NCI-H1930 (cell line): ENCODE data around the gene PLD4.
A peak's percentile ranks its signal among the peaks of the same experiment; 100 is the strongest.

Experiments used
- DNase-seq, 2 experiments: peaks; one replicate each; lab custom pipeline; 2025; lab: John Stamatoyannopoulos, UW

PLD4 gene

GRCh38 chr14:104974146-104974541 is 49.5 kb downstream of the PLD4 start:
- DNase-seq, result no peak

DNA sequence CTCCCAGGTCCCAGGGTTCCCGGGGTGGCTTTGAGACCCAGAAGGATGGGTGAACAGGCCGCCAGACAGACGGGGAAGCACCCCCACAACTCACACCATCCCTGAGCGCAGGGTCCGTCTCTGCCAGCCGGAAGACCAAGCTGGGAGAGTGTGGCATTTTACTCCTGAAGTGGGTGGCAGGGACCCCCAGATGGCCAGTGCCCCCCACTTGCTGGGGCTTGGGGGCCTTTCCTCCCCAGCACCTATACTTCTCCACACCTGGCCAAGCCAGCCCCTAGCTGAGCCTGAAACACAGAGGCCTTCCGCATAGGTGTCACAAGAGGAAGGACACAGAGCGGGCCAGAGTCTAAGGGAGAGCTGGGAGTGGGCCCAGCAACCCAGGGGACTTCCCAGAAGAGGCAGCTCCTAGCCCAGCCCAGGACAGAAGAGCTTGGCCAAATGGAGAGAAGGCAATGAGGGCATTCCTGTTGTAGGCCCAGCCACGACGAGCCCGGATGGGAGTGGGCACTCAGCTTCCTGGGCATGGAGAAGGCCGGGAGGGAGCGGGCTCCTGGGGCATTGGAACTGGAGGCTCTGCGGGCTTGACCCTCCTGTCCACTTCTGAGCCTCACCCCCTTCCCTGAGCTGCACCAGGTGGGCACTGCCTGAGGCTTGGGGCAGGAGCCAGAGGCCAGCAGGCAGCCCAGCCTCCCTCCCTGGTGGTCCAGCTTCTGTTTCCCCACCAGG is 50.1 kb downstream of the PLD4 start:
- no peak for DNase-seq

GRCh38 chr14:104975481-104976197 is 51.0 kb downstream of the PLD4 start:
- no peak for DNase-seq

DNA sequence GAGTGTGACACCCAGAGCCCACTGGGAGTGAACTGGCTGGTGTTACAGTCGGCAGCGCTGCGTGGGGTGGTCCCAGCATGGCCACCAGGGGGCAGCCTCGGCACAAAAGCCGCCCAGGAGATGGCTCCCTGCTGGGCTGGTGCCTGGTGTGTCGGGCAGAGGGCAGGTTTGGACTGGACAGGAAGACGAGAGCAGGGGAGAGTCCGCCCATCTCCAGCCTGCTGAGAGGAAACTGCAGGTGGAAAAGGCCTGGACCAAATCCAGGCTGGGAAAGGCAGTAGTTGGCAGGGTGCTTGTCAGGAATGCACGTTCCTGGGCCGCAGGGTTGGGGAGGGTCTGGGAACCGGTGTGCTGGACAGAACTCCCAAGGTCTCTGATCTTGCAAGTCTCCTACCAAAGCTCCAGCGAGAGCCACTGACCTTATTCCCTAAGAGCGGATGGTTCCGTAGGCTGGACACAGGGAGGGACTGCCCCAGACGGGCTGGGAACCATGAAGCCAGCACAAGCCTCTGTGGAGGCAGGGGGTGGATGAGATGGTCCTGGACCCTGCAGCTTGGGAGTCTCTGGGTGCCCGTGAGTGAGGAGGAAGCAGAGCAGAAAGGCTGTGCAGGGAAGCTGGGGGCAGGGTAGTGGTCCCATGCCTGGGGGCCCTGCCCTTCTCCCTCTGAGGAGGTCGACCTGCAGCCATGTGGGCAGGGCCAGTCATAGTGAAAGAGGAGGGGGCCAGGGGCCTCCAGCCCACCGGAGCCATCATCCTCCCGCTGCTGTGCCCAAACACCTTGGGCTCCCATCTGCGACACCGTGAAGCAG is 51.7 kb downstream of the PLD4 start:
- peak; percentile 7 to 56 for DNase-seq

DNA sequence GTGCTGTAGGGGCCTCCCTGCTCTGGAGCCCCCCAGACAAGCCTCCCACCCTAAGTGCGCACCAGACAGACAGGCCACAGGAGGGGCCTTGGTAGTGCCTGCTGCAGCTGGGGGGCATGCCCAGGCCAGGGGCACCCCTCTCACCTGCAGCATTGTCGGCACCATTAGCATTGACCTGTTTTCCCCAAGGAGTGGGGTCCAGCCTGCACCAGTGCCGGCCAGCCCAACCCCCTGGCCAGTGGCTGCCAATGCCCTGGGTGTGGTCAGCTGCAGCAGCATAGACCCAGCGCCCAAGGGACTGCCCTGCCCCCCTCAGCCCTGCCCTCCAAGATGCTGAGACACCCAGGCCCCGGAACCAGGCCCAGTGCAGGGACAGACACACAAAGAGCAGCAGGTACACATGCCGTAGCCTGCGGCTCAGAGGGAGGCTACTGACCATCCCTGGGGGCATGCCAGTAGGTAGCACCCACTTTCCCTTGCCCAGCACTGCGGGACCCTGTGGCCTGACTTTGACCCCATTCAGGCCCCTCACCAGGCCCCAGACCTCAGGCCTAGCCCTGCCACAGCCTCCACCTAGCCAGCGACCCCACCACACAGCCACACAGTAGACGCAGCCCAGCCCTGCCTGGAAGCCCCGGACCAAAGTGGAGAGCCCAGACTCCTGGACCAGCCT is 52.5 kb downstream of the PLD4 start:
- DNase-seq, result no peak

- DNase-seq, result peak; percentile 43 to 61
These were observed 53.3 kb downstream of the PLD4 start, which contains the start of gene AHNAK2 for GRCh38 chr14:104977681-104978653. AHNAK2 (minus strand) TSS chr14:104978374; CDS start chr14:104978237, 137 bp downstream.

- DNase-seq, result no peak
These were observed 54.3 kb downstream of the PLD4 start for GRCh38 chr14:104978746-104979691.

- DNase-seq, result no peak
These were observed 55.3 kb downstream of the PLD4 start for GRCh38 chr14:104979758-104980610.

- DNase-seq, result no peak
These were observed 56.2 kb downstream of the PLD4 start for GRCh38 chr14:104980611-104981531.

DNA sequence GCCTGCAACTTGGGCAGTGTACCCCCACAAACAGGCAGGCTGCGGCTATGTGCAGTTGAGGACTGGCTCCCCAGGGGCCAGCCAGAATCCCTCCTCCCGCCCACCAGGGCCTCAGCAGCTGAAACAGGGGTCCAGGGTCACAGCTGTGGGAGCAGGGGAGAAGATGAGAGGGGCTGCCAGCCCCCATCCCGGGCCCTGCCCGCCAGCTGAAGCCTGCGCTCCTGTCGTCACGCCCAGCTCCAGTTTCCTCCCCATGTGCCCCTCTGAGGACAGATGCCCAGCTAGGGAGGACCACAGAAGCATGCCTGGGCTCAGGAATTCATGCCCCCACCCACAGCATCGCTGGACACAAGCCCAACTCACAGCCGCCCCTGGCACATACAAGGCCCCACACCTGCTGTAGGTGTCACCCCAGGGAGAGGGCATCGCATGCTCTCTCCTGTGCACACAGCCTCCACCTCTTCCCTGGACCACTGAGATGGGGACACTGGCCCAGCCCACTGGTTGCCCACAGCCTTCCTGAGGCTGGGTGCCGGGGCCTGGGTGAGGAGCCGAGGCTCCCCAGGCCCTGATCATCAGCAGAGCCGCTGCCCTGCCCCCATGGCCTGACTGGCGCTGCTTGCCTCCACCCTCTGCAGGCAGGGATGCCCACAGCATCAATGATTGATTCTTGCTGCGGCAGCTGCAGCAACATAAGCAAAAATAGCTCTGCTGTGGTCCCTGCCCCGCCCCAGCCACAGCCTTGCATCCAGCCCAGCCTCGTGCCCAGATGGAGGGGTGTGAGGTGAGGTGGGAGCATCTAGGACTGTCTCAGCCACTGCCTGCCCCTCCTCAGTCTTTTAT is 57.2 kb downstream of the PLD4 start:
- no peak for DNase-seq

- DNase-seq, result no peak
These were observed 58.0 kb downstream of the PLD4 start for GRCh38 chr14:104982548-104983230.
